ENCODE results near the gene SLC38A10. TPM values are rescaled to one million over a fixed set of nuclear protein-coding genes. Genes with fewer than 3 reads are reported as not detected.

SLC38A10 gene
- total and polyA plus RNA-seq, 2 of the 13 experiments (the other 11 are each of a cell fraction or from before 2014, with no cell fraction given) = 23.4 to 55.8 TPM

DNA sequence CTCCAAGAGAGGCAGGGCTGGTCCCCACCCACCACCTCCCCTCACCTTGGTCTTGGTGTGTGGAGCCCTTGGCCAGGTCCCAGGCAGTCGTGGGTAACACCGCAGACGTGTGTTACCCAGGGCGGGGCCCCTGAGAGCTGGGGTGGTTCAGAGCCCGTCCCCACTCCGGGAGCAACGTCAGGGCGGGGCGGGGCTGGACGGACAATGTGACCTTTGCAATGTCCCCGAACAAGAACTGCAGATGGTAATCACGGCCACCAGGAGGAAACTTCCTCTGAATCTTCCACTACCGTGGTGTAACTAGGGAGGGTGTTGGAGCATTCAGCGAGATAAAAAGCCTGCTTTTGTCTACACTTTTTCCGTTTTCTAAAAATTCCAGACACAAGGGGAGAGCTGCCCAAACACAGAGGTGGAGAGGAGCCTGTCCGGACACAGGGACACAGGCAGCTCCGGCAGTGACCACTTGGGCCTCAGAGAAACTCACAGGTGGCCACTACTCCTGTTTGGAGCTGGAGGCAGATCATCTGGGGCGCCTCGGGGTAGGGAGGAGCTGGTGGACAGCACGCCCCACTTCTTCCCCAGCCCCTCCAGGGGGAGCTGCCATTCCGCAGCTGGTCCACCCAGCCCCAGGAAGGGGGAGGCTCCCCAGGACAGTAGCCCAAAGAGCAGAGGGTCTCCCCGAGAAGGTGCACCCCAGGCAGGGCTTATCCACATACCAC is 14.2 kb upstream of the SLC38A10 start (continued):
- TF ChIP-seq, protein P1, sequence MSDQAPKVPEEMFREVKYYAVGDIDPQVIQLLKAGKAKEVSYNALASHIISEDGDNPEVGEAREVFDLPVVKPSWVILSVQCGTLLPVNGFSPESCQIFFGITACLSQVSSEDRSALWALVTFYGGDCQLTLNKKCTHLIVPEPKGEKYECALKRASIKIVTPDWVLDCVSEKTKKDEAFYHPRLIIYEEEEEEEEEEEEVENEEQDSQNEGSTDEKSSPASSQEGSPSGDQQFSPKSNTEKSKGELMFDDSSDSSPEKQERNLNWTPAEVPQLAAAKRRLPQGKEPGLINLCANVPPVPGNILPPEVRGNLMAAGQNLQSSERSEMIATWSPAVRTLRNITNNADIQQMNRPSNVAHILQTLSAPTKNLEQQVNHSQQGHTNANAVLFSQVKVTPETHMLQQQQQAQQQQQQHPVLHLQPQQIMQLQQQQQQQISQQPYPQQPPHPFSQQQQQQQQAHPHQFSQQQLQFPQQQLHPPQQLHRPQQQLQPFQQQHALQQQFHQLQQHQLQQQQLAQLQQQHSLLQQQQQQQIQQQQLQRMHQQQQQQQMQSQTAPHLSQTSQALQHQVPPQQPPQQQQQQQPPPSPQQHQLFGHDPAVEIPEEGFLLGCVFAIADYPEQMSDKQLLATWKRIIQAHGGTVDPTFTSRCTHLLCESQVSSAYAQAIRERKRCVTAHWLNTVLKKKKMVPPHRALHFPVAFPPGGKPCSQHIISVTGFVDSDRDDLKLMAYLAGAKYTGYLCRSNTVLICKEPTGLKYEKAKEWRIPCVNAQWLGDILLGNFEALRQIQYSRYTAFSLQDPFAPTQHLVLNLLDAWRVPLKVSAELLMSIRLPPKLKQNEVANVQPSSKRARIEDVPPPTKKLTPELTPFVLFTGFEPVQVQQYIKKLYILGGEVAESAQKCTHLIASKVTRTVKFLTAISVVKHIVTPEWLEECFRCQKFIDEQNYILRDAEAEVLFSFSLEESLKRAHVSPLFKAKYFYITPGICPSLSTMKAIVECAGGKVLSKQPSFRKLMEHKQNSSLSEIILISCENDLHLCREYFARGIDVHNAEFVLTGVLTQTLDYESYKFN (CRISPR knock-in tag; conservative IDR thresholded peaks at IDR 0.05) = peak; percentile 68
- TF ChIP-seq ZNF350 (CRISPR knock-in tag; IDR thresholded peaks at IDR 0.05; ENCODE audit: borderline replicate concordance, low read depth) = peak; percentile 29; the same call in 1 of the 2 replicates
- TF ChIP-seq, protein P2, sequence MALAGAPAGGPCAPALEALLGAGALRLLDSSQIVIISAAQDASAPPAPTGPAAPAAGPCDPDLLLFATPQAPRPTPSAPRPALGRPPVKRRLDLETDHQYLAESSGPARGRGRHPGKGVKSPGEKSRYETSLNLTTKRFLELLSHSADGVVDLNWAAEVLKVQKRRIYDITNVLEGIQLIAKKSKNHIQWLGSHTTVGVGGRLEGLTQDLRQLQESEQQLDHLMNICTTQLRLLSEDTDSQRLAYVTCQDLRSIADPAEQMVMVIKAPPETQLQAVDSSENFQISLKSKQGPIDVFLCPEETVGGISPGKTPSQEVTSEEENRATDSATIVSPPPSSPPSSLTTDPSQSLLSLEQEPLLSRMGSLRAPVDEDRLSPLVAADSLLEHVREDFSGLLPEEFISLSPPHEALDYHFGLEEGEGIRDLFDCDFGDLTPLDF (CRISPR knock-in tag; IDR thresholded peaks at IDR 0.05) = 0 out of 2 replicates have a peak, but pooled peaks have one; percentile 24
- TF ChIP-seq MED1 (CRISPR knock-in tag; IDR thresholded peaks at IDR 0.05) = peak; percentile 50
- TF ChIP-seq ZFP90 (CRISPR knock-in tag; IDR thresholded peaks at IDR 0.05; ENCODE audit: borderline replicate concordance) = no peak
- 0 out of 2 replicates have a peak, but pooled peaks have one; percentile 3 for TF ChIP-seq FOXK1 (CRISPR knock-in tag; IDR thresholded peaks at IDR 0.05; ENCODE audit: borderline replicate concordance, low read depth)
- TF ChIP-seq KLF16 (CRISPR knock-in tag; IDR thresholded peaks at IDR 0.05) = peak in 1 of 2 experiments; percentile 43; a peak in 1 of 4 replicates
- TF ChIP-seq HOXA7 (CRISPR knock-in tag; IDR thresholded peaks at IDR 0.05) = no peak
- no peak for TF ChIP-seq TCF12 (IDR thresholded peaks at IDR 0.05)
- TF ChIP-seq TCF12 (CRISPR knock-in tag; IDR thresholded peaks at IDR 0.05) = no peak; the same call in 1 of the 2 replicates
- TF ChIP-seq TP53 (CRISPR knock-in tag; conservative IDR thresholded peaks at IDR 0.05) = 0 out of 2 replicates have a peak, but pooled peaks have one; percentile 56
- TF ChIP-seq, protein P3, sequence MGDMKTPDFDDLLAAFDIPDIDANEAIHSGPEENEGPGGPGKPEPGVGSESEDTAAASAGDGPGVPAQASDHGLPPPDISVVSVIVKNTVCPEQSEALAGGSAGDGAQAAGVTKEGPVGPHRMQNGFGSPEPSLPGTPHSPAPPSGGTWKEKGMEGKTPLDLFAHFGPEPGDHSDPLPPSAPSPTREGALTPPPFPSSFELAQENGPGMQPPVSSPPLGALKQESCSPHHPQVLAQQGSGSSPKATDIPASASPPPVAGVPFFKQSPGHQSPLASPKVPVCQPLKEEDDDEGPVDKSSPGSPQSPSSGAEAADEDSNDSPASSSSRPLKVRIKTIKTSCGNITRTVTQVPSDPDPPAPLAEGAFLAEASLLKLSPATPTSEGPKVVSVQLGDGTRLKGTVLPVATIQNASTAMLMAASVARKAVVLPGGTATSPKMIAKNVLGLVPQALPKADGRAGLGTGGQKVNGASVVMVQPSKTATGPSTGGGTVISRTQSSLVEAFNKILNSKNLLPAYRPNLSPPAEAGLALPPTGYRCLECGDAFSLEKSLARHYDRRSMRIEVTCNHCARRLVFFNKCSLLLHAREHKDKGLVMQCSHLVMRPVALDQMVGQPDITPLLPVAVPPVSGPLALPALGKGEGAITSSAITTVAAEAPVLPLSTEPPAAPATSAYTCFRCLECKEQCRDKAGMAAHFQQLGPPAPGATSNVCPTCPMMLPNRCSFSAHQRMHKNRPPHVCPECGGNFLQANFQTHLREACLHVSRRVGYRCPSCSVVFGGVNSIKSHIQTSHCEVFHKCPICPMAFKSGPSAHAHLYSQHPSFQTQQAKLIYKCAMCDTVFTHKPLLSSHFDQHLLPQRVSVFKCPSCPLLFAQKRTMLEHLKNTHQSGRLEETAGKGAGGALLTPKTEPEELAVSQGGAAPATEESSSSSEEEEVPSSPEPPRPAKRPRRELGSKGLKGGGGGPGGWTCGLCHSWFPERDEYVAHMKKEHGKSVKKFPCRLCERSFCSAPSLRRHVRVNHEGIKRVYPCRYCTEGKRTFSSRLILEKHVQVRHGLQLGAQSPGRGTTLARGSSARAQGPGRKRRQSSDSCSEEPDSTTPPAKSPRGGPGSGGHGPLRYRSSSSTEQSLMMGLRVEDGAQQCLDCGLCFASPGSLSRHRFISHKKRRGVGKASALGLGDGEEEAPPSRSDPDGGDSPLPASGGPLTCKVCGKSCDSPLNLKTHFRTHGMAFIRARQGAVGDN (CRISPR knock-in tag; IDR thresholded peaks at IDR 0.05) = peak; percentile 81
- TF ChIP-seq, protein P4, sequence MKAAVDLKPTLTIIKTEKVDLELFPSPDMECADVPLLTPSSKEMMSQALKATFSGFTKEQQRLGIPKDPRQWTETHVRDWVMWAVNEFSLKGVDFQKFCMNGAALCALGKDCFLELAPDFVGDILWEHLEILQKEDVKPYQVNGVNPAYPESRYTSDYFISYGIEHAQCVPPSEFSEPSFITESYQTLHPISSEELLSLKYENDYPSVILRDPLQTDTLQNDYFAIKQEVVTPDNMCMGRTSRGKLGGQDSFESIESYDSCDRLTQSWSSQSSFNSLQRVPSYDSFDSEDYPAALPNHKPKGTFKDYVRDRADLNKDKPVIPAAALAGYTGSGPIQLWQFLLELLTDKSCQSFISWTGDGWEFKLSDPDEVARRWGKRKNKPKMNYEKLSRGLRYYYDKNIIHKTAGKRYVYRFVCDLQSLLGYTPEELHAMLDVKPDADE (CRISPR knock-in tag; IDR thresholded peaks at IDR 0.05) = no peak
- peak; percentile 21; the same call in 1 of the 2 replicates for TF ChIP-seq ZNF768 (CRISPR knock-in tag; IDR thresholded peaks at IDR 0.05)
- no peak for TF ChIP-seq MAZ (IDR thresholded peaks at IDR 0.05; ENCODE audit: borderline replicate concordance, low read depth, low read length)
- peak; percentile 75; the same call in 1 of the 2 replicates for TF ChIP-seq MAZ (CRISPR knock-in tag; IDR thresholded peaks at IDR 0.05; ENCODE audit: low read depth)
- TF ChIP-seq RBFOX2 (IDR thresholded peaks at IDR 0.05; ENCODE audit: low read depth, low read length) = 0 out of 2 replicates have a peak, but pooled peaks have one; percentile 18
- TF ChIP-seq ZFX (CRISPR knock-in tag; IDR thresholded peaks at IDR 0.05; ENCODE audit: low read depth) = peak; percentile 62
- TF ChIP-seq SALL2 (CRISPR knock-in tag; IDR thresholded peaks at IDR 0.05) = peak; percentile 59; the same call in 1 of the 2 replicates

All from HepG2 (cell line).